Stimulated activated naive CD4-positive, alpha-beta T cell treated with Interleukin-2 at 50 U/mL for 16 hours (primary cell): Measurements from ENCODE around the gene ZNF107.

Experiments used
- DNase-seq: peaks from one replicate; lab custom pipeline; 2025; lab: John Stamatoyannopoulos, UW

The ZNF107 gene

GRCh38 chr7:64665980-64666662, at the start of gene ZNF107:
Gene ZNF107 (plus strand): TSS chr7:64666133. CDS start chr7:64666283, 150 bp downstream.
- DNase-seq, result peak; percentile 86

GRCh38 chr7:64618785-64619456, 47.0 kb upstream of the ZNF107 start:
- no peak for DNase-seq

- no peak for DNase-seq
Measured at GRCh38 chr7:64619705-64620104, 46.2 kb upstream of the ZNF107 start.

GRCh38 chr7:64621656-64622055, 44.3 kb upstream of the ZNF107 start:
- DNase-seq, result no peak

- DNase-seq, result no peak
Measured at GRCh38 chr7:64625114-64626082, 40.5 kb upstream of the ZNF107 start.

GRCh38 chr7:64626083-64626469, 39.9 kb upstream of the ZNF107 start:
- no peak for DNase-seq

GRCh38 chr7:64626557-64626956, 39.4 kb upstream of the ZNF107 start:
- DNase-seq, result no peak

GRCh38 chr7:64628192-64628591, 37.7 kb upstream of the ZNF107 start:
- no peak for DNase-seq

GRCh38 chr7:64628721-64629120, 37.2 kb upstream of the ZNF107 start:
- DNase-seq, result no peak

GRCh38 chr7:64630496-64630895, 35.4 kb upstream of the ZNF107 start:
- no peak for DNase-seq

- no peak for DNase-seq
Measured at GRCh38 chr7:64632029-64632428, 33.9 kb upstream of the ZNF107 start.

GRCh38 chr7:64633401-64633800, 32.5 kb upstream of the ZNF107 start:
- no peak for DNase-seq

- no peak for DNase-seq
Measured at GRCh38 chr7:64634406-64635062, 31.4 kb upstream of the ZNF107 start.

- no peak for DNase-seq
Measured at GRCh38 chr7:64636386-64636785, 29.5 kb upstream of the ZNF107 start.

- no peak for DNase-seq
Measured at GRCh38 chr7:64637521-64638445, 28.1 kb upstream of the ZNF107 start.

GRCh38 chr7:64638822-64639221, 27.1 kb upstream of the ZNF107 start:
- no peak for DNase-seq

GRCh38 chr7:64639267-64640001, 26.5 kb upstream of the ZNF107 start:
- no peak for DNase-seq

GRCh38 chr7:64640504-64640903, 25.4 kb upstream of the ZNF107 start:
- DNase-seq, result no peak

GRCh38 chr7:64642046-64642445, 23.9 kb upstream of the ZNF107 start:
- DNase-seq, result no peak

GRCh38 chr7:64642875-64643274, 23.1 kb upstream of the ZNF107 start:
- no peak for DNase-seq
